ENCODE results near the gene STMN1. TPM values are rescaled to one million over a fixed set of nuclear protein-coding genes. Genes with fewer than 3 reads are reported as not detected.

Gene STMN1
- total and polyA plus RNA-seq, 9 of the 15 experiments (the other 6 are each of a cell fraction or from before 2014, with no cell fraction given): 269 to 2,153 (median 595) TPM

- TF ChIP-seq ZNF639 (CRISPR knock-in tag; conservative IDR thresholded peaks at IDR 0.05 in 1 of 2, IDR thresholded peaks at IDR 0.05 in 1 of 2): peak in 1 of 2 experiments; percentile 74; a peak in 2 of 4 replicates
- TF ChIP-seq ZNF23 (CRISPR knock-in tag; IDR thresholded peaks at IDR 0.05): no peak
- peak; percentile 84; the same call in 1 of the 2 replicates for TF ChIP-seq ZNF224 (CRISPR knock-in tag; IDR thresholded peaks at IDR 0.05)
- no peak for TF ChIP-seq RAD51 (IDR thresholded peaks at IDR 0.05; ENCODE audit: borderline replicate concordance, low read depth)
- TF ChIP-seq C11orf30 (IDR thresholded peaks at IDR 0.05; ENCODE audit: low read depth): no peak
- TF ChIP-seq CLOCK (CRISPR knock-in tag; IDR thresholded peaks at IDR 0.05; ENCODE audit: borderline replicate concordance): no peak
- TF ChIP-seq ZBTB33 (CRISPR knock-in tag; IDR thresholded peaks at IDR 0.05): peak; percentile 81
- TF ChIP-seq ZNF175 (CRISPR knock-in tag; IDR thresholded peaks at IDR 0.05; ENCODE audit: low read depth): no peak
- TF ChIP-seq ZBTB12 (CRISPR knock-in tag; IDR thresholded peaks at IDR 0.05): peak; percentile 45; the same call in 1 of the 2 replicates
- no peak for TF ChIP-seq SNIP1 (IDR thresholded peaks at IDR 0.05; ENCODE audit: low read depth)
- no peak for TF ChIP-seq PHB2 (IDR thresholded peaks at IDR 0.05; ENCODE audit: low read depth)
- TF ChIP-seq IFI16 (CRISPR knock-in tag; IDR thresholded peaks at IDR 0.05): no peak
- no peak for TF ChIP-seq SRSF3 (IDR thresholded peaks at IDR 0.05; ENCODE audit: insufficient read depth, low read length)
- TF ChIP-seq ZNF77 (CRISPR knock-in tag; IDR thresholded peaks at IDR 0.05): no peak
These were observed 30.9 kb downstream of the STMN1 start, which contains the start of gene PAQR7 (continued) for GRCh38 chr1:25875154-25875855.
